Mucosa of gallbladder (tissue), 1 donor: ENCODE data around the gene ST14. TPM values are rescaled to one million over a fixed set of nuclear protein-coding genes. Genes with fewer than 3 reads are reported as not detected.
"Not testable (repeated sequence)": the region's sequence is repeated elsewhere in the genome, so short reads cannot be mapped to it uniquely, and the experiment has no call there.

Source experiments
- DNase-seq: peaks from one replicate; pipeline ENCODE4 v3.0.0-alpha.2; 2020; ENCODE audit warnings: low spot score
- total RNA-seq: library from RNA; stranded (reverse); gene quantifications from one replicate; pipeline ENCODE4 v1.2.1, GENCODE V29; 2021
- donor health status: DM: no; HTN: no; CAD: no.

ST14 gene
- total RNA-seq, 1 donor from 2014 or later, result 193 TPM

GRCh38 chr11:130163346-130164220 lies 4.0 kb downstream of the ST14 start:
- no peak for DNase-seq

- no peak for DNase-seq
Observed at GRCh38 chr11:130164221-130164570, 4.6 kb downstream of the ST14 start.

DNA sequence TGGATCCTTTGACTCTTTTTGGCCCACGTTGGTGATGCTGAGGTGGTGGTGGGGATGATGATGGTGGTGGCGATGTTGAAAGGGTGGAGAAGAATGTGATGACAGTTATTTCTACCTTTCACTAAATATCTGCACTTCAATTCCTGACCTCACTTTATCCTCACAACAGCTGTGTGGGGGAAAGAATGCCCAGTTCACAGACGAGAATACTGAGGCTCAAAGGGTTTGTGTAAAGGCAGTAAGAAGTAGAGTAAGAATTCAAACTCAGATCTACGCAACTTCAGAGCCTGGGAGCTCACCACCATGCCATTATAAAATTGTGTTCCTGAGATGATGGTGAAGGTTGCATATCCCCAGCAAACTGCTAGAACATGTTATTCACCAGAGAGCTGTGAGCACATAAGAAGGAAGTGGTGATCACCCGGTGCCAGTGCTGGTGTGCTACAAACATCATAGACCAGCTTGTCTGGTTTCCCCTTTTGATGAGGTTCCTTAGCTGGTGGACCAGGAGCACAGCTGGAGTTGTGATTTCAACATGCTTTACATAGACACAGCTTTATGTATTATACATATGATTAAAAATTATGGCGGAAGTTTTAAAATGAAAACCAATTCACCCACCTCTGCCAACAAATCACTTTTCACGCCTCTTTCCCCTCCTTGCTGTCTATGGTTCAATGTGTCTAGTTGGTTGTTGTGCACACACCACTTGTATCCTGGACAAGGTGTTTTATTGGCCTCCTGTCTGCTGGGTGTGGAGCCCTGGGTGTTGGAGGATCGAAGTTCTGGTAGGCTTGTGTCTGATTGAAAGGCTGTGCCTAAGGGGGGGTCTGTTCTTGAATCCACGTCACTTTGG lies 6.2 kb downstream of the ST14 start:
- no peak for DNase-seq

DNA sequence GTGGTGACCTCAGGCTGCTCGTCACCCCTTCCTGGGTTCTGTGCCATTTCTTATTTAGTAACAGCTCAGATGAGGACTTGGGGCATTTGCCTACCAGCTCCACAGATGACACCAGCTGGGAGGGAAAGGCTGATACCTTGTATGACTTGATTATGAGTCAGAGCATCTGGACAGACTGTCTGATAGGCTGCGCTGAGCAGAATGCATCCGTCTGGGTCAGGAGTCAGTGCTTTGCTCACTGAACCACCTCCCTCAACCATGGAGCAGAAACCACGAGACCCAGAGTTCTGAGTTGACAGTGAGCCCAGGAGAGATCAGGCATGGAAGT lies 6.8 kb downstream of the ST14 start:
- peak; percentile 73 for DNase-seq

GRCh38 chr11:130167146-130167545 lies 7.6 kb downstream of the ST14 start:
- DNase-seq, result no peak

GRCh38 chr11:130168105-130168504 lies 8.5 kb downstream of the ST14 start:
- DNase-seq, result no peak

GRCh38 chr11:130170345-130170744 lies 10.8 kb downstream of the ST14 start:
- DNase-seq, result no peak

- DNase-seq, result no peak
Observed at GRCh38 chr11:130171534-130171933, 12.0 kb downstream of the ST14 start.

DNA sequence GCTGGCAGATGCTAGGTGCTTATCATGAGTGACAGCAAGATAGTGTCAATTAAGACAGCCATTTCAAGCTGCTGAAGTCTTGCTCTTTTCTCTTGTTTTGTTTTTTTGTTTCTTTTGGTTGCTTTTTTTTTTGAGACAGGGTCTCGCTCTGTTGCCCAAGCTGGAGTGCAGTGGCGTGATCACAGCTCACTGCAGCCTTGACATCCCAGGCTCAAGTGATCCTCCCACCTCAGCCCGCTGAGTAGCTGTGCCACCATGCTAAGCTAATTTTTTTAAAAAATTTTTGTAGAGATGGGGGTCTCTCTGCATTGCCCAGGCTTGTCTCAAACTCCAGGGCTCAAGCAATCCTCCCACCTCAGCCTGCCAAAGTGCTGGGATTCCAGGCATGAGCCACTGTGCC lies 12.4 kb downstream of the ST14 start:
- not testable (repeated sequence) for DNase-seq

- DNase-seq, result no peak
Observed at GRCh38 chr11:130174642-130175041, 15.1 kb downstream of the ST14 start.

GRCh38 chr11:130175898-130176297 lies 16.3 kb downstream of the ST14 start:
- DNase-seq, result no peak

GRCh38 chr11:130177782-130178181 lies 18.2 kb downstream of the ST14 start:
- no peak for DNase-seq

DNA sequence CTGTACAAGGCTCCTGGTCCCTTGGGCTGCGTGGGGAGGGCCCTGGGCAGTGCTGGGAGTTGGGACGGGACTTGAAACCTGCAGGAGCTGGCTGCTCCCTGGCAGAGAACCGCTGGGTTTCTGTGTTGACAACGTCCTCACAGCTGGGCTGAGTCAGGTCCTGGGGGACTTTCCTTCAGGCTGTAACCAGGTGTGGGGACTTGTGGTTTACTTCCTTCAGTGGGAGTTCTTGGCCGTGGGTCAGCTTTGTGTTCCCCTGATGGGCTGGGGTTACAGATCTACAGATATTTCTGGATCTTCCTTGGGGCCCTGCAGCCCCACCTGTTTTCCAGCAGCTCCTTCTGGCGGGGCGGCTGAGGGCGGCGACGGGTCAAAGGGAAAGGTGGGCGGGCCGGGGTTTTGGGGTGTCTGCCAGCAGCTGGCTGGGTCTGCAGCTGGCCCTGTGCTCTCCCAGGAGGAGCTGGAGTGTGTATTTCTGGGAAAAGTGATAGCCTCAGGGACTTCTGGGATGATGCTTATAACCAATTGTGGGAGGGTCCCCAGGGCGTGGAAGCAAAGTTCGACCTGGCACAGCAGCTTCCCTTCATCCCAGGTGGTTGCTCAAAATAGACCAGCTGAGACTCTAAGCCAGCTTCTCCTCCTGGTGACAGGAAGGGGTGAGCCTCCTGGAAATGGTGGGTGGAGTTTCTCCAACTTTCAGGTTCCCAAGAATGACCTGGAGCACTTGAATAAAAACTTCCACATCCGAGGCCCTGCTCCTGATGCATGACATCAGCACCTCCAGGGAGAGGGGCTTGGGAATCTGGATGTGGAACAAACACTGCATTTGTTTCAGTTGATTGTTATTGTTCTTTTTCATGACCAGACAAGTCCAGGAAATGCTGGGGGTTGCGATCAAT lies 19.1 kb downstream of the ST14 start:
- no peak for DNase-seq

DNA sequence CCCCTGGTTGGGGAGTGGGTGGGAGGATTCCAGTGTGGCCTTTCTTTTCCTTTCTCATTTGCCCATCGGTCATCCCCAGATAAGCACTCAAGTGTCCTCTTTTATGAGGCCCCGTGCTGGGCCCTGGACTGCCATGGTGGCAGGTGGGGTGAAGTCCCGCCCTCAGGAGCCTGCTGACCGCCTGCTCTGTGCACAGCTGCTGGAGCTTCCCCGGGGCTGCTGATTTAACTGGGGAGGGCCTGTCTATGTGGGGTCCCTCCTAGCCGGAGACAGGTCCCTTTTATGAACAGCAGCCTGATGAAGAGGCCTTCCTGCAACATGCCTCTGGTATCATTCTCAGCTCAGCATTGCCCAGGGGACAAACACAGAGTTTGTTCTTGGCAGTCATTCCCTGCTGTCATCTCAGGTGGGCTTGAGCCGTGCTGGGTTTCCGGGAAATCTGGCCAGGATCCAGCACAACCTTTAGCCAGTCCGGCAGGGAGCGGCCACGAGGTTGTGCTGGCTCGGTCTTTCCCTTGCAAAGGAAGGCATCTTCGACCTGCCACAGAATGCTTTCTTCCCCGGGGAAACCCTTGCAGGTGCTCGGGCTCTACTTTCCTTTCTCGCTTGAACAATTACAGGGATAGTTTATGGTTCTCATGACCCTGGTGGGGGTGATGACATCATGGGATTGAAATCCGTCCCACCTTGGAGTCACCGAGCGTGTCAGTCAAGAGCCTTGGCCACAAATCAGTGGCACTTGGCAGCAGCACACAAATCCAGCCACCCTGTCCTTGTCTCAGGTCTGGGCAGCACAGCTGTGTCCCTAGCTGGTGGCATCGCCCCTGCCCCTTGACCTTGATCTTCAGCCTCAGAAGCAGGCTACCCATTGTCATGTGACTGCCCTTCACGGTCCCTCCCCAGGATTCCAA lies 20.1 kb downstream of the ST14 start:
- DNase-seq, result peak; percentile 38

DNA sequence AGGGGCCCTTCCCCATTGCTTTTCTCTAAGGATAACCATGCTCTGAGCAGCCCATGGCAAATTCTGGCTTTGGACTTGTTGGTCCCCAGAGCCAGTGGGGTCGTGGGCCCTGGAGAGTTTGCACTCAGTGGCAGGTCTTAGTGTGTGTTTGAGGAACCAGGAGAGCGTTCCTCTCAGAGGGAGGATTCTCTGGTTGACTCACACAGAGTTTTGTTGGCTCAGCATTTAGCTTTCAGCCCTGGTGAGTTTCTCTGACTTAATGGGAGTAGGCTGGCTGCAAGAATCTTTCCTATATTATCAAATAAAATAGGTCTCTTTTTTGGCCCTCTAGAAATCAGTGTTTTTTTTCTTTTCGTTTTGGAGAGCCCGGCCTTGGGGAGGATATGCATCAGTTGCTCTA lies 20.9 kb downstream of the ST14 start:
- DNase-seq, result no peak

DNA sequence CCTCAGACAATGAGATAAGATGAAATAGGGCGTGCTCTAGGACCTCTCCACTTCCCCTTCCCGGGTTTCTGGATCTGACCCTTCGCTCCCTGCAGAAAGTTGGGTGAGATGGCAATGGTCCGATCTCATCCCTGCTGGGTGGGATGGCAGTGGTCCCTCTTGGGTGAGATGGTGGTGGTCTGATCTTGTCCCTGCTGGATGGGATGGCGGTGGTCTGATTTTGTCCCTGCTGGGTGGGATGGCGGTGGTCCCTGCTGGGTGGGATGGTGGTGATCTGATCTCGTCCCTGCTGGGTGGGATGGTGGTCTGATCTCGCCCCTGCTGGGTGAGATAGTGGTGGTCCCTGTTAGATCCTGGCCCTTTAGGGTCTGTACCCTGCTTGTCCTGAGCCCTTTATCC lies 21.3 kb downstream of the ST14 start:
- no peak for DNase-seq

GRCh38 chr11:130181295-130182272 lies 22.0 kb downstream of the ST14 start:
- peak; percentile 70 for DNase-seq

GRCh38 chr11:130183878-130184610 lies 24.5 kb downstream of the ST14 start:
- no peak for DNase-seq

GRCh38 chr11:130187096-130187495 lies 27.5 kb downstream of the ST14 start:
- no peak for DNase-seq
